Hepatocyte (in vitro differentiated cells): Measurements from ENCODE around the gene EPHA6. TPM values are rescaled to one million over a fixed set of nuclear protein-coding genes. Genes with fewer than 3 reads are reported as not detected.

ENCODE experiments used
- DNase-seq: peaks from one replicate; pipeline ENCODE4 v3.0.0-alpha.2; 2016; ENCODE audit warnings: low spot score
- H2AFZ ChIP-seq: fragments of 200-600 bp; sonication (generic); 2 replicates; pipeline ENCODE4 v1.6.0; 2016; ENCODE audit warnings: antibody characterized with exemption, mild to moderate bottlenecking
- H3K27ac ChIP-seq: fragments of 200-600 bp; sonication (generic); 2 replicates; pipeline ENCODE4 v1.5.1; 2016; ENCODE audit warnings: mild to moderate bottlenecking
- H3K27me3 ChIP-seq: fragments of 200-600 bp; sonication (generic); 2 replicates; pipeline ENCODE4 v1.6.1; 2016
- H3K36me3 ChIP-seq: fragments of 200-600 bp; sonication (generic); replicated peaks from 2 replicates; pipeline ENCODE4 v1.5.1; 2016; ENCODE audit warnings: low read depth; ENCODE audit not compliant: insufficient read depth
- H3K4me1 ChIP-seq: fragments of 200-600 bp; sonication (generic); 2 replicates; pipeline ENCODE4 v1.5.1; 2016; ENCODE audit warnings: mild to moderate bottlenecking, moderate library complexity; ENCODE audit not compliant: insufficient read depth
- H3K4me2 ChIP-seq: fragments of 200-600 bp; sonication (generic); 2 replicates; pipeline ENCODE4 v1.6.0; 2016
- H3K4me3 ChIP-seq: fragments of 200-600 bp; sonication (generic); 2 replicates; pipeline ENCODE4 v1.5.1; 2016; ENCODE audit warnings: mild to moderate bottlenecking
- H3K79me2 ChIP-seq: fragments of 200-600 bp; sonication (generic); 2 replicates; pipeline ENCODE4 v1.6.0; 2017; ENCODE audit warnings: mild to moderate bottlenecking
- H3K9me2 ChIP-seq: fragments of 200-600 bp; sonication (generic); replicated peaks from 2 replicates; pipeline ENCODE4 v1.6.0; 2017; ENCODE audit warnings: mild to moderate bottlenecking; ENCODE audit not compliant: insufficient read depth
- H3K9me3 ChIP-seq: fragments of 200-600 bp; sonication (generic); 2 replicates; pipeline ENCODE4 v1.5.1; 2016; ENCODE audit warnings: low read depth, mild to moderate bottlenecking
- H4K20me1 ChIP-seq: fragments of 200-600 bp; sonication (generic); 2 replicates; pipeline ENCODE4 v1.6.0; 2016; ENCODE audit warnings: mild to moderate bottlenecking; ENCODE audit not compliant: insufficient read depth, poor library complexity, severe bottlenecking
- CTCF ChIP-seq: fragments of 200-600 bp; sonication (generic); IDR thresholded peaks from 2 replicates; pipeline ENCODE4 v1.5.1; 2016; ENCODE audit warnings: antibody characterized with exemption, mild to moderate bottlenecking; ENCODE audit not compliant: poor library complexity
- EZH2 ChIP-seq: fragments of 200-600 bp; sonication (generic); IDR thresholded peaks from 2 replicates; pipeline ENCODE4 v1.6.1; 2016; ENCODE audit warnings: antibody characterized with exemption, mild to moderate bottlenecking, borderline replicate concordance
- EZH2phosphoT487 ChIP-seq: fragments of 200-600 bp; sonication (generic); IDR thresholded peaks from one replicate; pipeline ENCODE4 v1.6.1; 2018; ENCODE audit warnings: antibody characterized with exemption, mild to moderate bottlenecking, low read depth, moderate library complexity; ENCODE audit not compliant: unreplicated experiment, severe bottlenecking
- WGBS: methylation state at CpG from one replicate; pipeline ENCODE4 v1.1.6; 2016; ENCODE audit warnings: low lambda C conversion rate; ENCODE audit errors: missing lambda C conversion rate; 5-methylcytosine and 5-hydroxymethylcytosine counted together
- polyA plus RNA-seq: library from polyadenylated mRNA; unstranded; fragments of >200 nt; fragmentation: Nextera tagmentation; extraction: Ambion mirVana; gene quantifications from 2 replicates; pipeline ENCODE4 v1.2.1, GENCODE V29; 2016
- total RNA-seq: library from RNA; depleted of rRNA; stranded (reverse); fragments of >200 nt; gene quantifications from 2 replicates; pipeline ENCODE4 v1.2.3, GENCODE V29; 2014

EPHA6 gene
- total and polyA plus RNA-seq, 2 experiments from 2014 or later, result 3.4 to 16.7 TPM

- Histone ChIP-seq H2AFZ (no peak overlapping the region), H3K79me2 (no peaks in the 10 kb centered on the region), H3K27ac (no peak overlapping the region), H3K4me3 (no peak overlapping the region), H3K9me3 (no peaks in the 10 kb centered on the region), H3K27me3 (no peaks in the 10 kb centered on the region), H3K4me2 (no peak overlapping the region), H3K9me2 (no peaks in the 10 kb centered on the region), H4K20me1 (no peaks in the 10 kb centered on the region), H3K36me3 (no peaks in the 10 kb centered on the region), H3K4me1 (no peaks in the 10 kb centered on the region)
- TF ChIP-seq CTCF, result no peak
- TF ChIP-seq EZH2phosphoT487, result no peak
- no peak for TF ChIP-seq EZH2
- 86% methylated on average over 4 of the region's 4 CpGs for WGBS
- no peak for DNase-seq
These were observed 292.2 kb downstream of the EPHA6 start for GRCh38 chr3:97106652-97106989.

GRCh38 chr3:97108136-97108535 is 293.7 kb downstream of the EPHA6 start:
- Histone ChIP-seq H3K4me3 (no peak overlapping the region), H3K9me3 (no peaks in the 10 kb centered on the region), H3K27ac (no peak overlapping the region), H2AFZ (no peak overlapping the region), H3K4me1 (no peaks in the 10 kb centered on the region), H3K27me3 (no peaks in the 10 kb centered on the region), H4K20me1 (no peaks in the 10 kb centered on the region), H3K9me2 (no peaks in the 10 kb centered on the region), H3K36me3 (no peaks in the 10 kb centered on the region), H3K4me2 (no peak overlapping the region), H3K79me2 (no peaks in the 10 kb centered on the region)
- 83% methylated on average over 1 of the region's 1 CpG for WGBS
- no peak for TF ChIP-seq EZH2
- no peak for TF ChIP-seq EZH2phosphoT487
- no peak for TF ChIP-seq CTCF
- no peak for DNase-seq

- 87% methylated on average over 1 of the region's 1 CpG for WGBS
- H3K4me1 ChIP-seq, result no peaks in the 10 kb centered on the region
These were observed 296.9 kb downstream of the EPHA6 start for GRCh38 chr3:97111244-97111643.

More at GRCh38 chr3:97111244-97111643, 296.9 kb downstream of the EPHA6 start:
- Histone ChIP-seq H3K27ac (no peak overlapping the region), H3K9me3 (no peaks in the 10 kb centered on the region), H3K79me2 (no peaks in the 10 kb centered on the region), H3K4me3 (no peak overlapping the region), H3K36me3 (no peaks in the 10 kb centered on the region), H3K4me2 (no peak overlapping the region), H4K20me1 (no peaks in the 10 kb centered on the region), H3K9me2 (no peaks in the 10 kb centered on the region), H2AFZ (no peak overlapping the region), H3K27me3 (no peaks in the 10 kb centered on the region)
- DNase-seq, result no peak
- TF ChIP-seq CTCF, result no peak
- no peak for TF ChIP-seq EZH2phosphoT487
- TF ChIP-seq EZH2, result no peak
